Suppressor macrophage treated with lipopolysaccharide for 1 hour (primary cell): ENCODE measurements around the gene SPECC1L.
A peak's percentile ranks its signal among the peaks of the same experiment; 100 is the strongest.

Experiments
- DNase-seq, 3 donors: peaks; one replicate each; pipeline ENCODE4 v3.0.0-alpha.2; 2020 to 2022

SPECC1L gene

GRCh38 chr22:24326266-24326665, 55.6 kb downstream of the SPECC1L start:
- no peak for DNase-seq

GRCh38 chr22:24327832-24328231, 57.2 kb downstream of the SPECC1L start:
- no peak for DNase-seq

- peak in 1 of 3 donors; percentile 6 for DNase-seq
Observed at GRCh38 chr22:24329453-24329852, 58.8 kb downstream of the SPECC1L start.

- no peak for DNase-seq
Observed at GRCh38 chr22:24330636-24331035, 60.0 kb downstream of the SPECC1L start.

GRCh38 chr22:24331468-24332440, 61.1 kb downstream of the SPECC1L start:
- peak; percentile 76 to 93 (median 91) for DNase-seq

GRCh38 chr22:24333301-24333700, 62.7 kb downstream of the SPECC1L start:
- peak in 2 of 3 donors; percentile 35 to 54 for DNase-seq

GRCh38 chr22:24335496-24335895, 64.9 kb downstream of the SPECC1L start:
- peak; percentile 55 to 76 (median 74) for DNase-seq

GRCh38 chr22:24337894-24338645, 67.4 kb downstream of the SPECC1L start:
- DNase-seq: no peak

GRCh38 chr22:24338726-24339451, 68.3 kb downstream of the SPECC1L start:
- no peak for DNase-seq

GRCh38 chr22:24339452-24339747, 68.8 kb downstream of the SPECC1L start:
- no peak for DNase-seq

GRCh38 chr22:24341627-24342026, 71.0 kb downstream of the SPECC1L start:
- no peak for DNase-seq

- DNase-seq: no peak
Observed at GRCh38 chr22:24350627-24351026, 80.0 kb downstream of the SPECC1L start.

- DNase-seq: no peak
Observed at GRCh38 chr22:24353121-24353520, 82.5 kb downstream of the SPECC1L start.

- peak; percentile 52 to 78 (median 73) for DNase-seq
Observed at GRCh38 chr22:24355574-24355973, 84.9 kb downstream of the SPECC1L start.

GRCh38 chr22:24357547-24357946, 86.9 kb downstream of the SPECC1L start:
- no peak for DNase-seq

- no peak for DNase-seq
Observed at GRCh38 chr22:24358105-24358836, 87.6 kb downstream of the SPECC1L start.

- no peak for DNase-seq
Observed at GRCh38 chr22:24359452-24360120, 89.0 kb downstream of the SPECC1L start.

- DNase-seq: no peak
Observed at GRCh38 chr22:24361976-24362646, 91.5 kb downstream of the SPECC1L start.

GRCh38 chr22:24363243-24363642, 92.6 kb downstream of the SPECC1L start:
- DNase-seq: no peak

GRCh38 chr22:24366701-24367100, 96.1 kb downstream of the SPECC1L start:
- no peak for DNase-seq

- DNase-seq: no peak
Observed at GRCh38 chr22:24367841-24368240, 97.2 kb downstream of the SPECC1L start.
